ENCODE data around the gene NLRC5.

Gene NLRC5

GRCh38 chr16:57077714-57078113 lies 88.4 kb downstream of the NLRC5 start:
- no peak for TF ChIP-seq CTCF (IDR thresholded peaks at IDR 0.05; ENCODE audit: low read depth, low read length)
- DNase-seq: no peak
- Histone ChIP-seq H3K27me3 (no peaks in the 10 kb centered on the region), H3K9me3 (no peaks in the 10 kb centered on the region), H3K4me1 (no peaks in the 10 kb centered on the region), H3K36me3 (no peaks in the 10 kb centered on the region), H3K4me3 (ENCODE audit: low read depth, low read length) (no peak overlapping the region)

- DNase-seq: no peak
- TF ChIP-seq CTCF (IDR thresholded peaks at IDR 0.05; ENCODE audit: low read depth, low read length): no peak
- Histone ChIP-seq H3K4me3 (ENCODE audit: low read depth, low read length) (no peak overlapping the region), H3K9me3 (no peaks in the 10 kb centered on the region), H3K27me3 (no peaks in the 10 kb centered on the region), H3K4me1 (no peaks in the 10 kb centered on the region), H3K36me3 (no peaks in the 10 kb centered on the region)
Measured at GRCh38 chr16:57081744-57082143, 92.4 kb downstream of the NLRC5 start.

GRCh38 chr16:57082664-57083063 lies 93.3 kb downstream of the NLRC5 start:
- no peaks in the 10 kb centered on the region for H3K4me1 ChIP-seq
- H3K36me3 ChIP-seq: no peaks in the 10 kb centered on the region
- H3K9me3 ChIP-seq: no peaks in the 10 kb centered on the region
- no peaks in the 10 kb centered on the region for H3K27me3 ChIP-seq
- DNase-seq: no peak
- TF ChIP-seq CTCF (IDR thresholded peaks at IDR 0.05; ENCODE audit: low read depth, low read length): no peak
- H3K4me3 ChIP-seq (ENCODE audit: low read depth, low read length): no peak overlapping the region

- DNase-seq: no peak
- no peak for TF ChIP-seq CTCF (IDR thresholded peaks at IDR 0.05; ENCODE audit: low read depth, low read length)
Measured at GRCh38 chr16:57083485-57084126, 94.2 kb downstream of the NLRC5 start.

GRCh38 chr16:57084257-57084770 lies 95.0 kb downstream of the NLRC5 start:
- no peaks in the 10 kb centered on the region for H3K27me3 ChIP-seq
- H3K4me1 ChIP-seq: no peaks in the 10 kb centered on the region
- no peaks in the 10 kb centered on the region for H3K36me3 ChIP-seq
- TF ChIP-seq CTCF (IDR thresholded peaks at IDR 0.05; ENCODE audit: low read depth, low read length): peak; percentile 99
- DNase-seq: peak; percentile 70
- H3K4me3 ChIP-seq (ENCODE audit: low read depth, low read length): no peak overlapping the region
- no peaks in the 10 kb centered on the region for H3K9me3 ChIP-seq

More at GRCh38 chr16:57083485-57084126, 94.2 kb downstream of the NLRC5 start:
- no peaks in the 10 kb centered on the region for H3K27me3 ChIP-seq
- H3K4me3 ChIP-seq (ENCODE audit: low read depth, low read length): no peak overlapping the region
- H3K4me1 ChIP-seq: no peaks in the 10 kb centered on the region
- no peaks in the 10 kb centered on the region for H3K9me3 ChIP-seq
- H3K36me3 ChIP-seq: no peaks in the 10 kb centered on the region

- no peak for DNase-seq
- Histone ChIP-seq H3K4me3 (ENCODE audit: low read depth, low read length) (no peak overlapping the region), H3K36me3 (no peaks in the 10 kb centered on the region), H3K9me3 (no peaks in the 10 kb centered on the region), H3K27me3 (no peaks in the 10 kb centered on the region), H3K4me1 (no peaks in the 10 kb centered on the region)
- no peak for TF ChIP-seq CTCF (IDR thresholded peaks at IDR 0.05; ENCODE audit: low read depth, low read length)
Measured at GRCh38 chr16:57084996-57085395, 95.6 kb downstream of the NLRC5 start.
